Smooth muscle cell of bladder (primary cell): ENCODE data around the gene HABP2. TPM values are rescaled to one million over a fixed set of nuclear protein-coding genes. Genes with fewer than 3 reads are reported as not detected.

Experiments used
- total RNA-seq: library from RNA; depleted of rRNA; stranded (reverse); fragments of >200 nt; gene quantifications from 2 replicates; pipeline ENCODE4 v1.2.3, GENCODE V29; 2014

Gene HABP2
- not detected in 2 replicates for total RNA-seq

DNA sequence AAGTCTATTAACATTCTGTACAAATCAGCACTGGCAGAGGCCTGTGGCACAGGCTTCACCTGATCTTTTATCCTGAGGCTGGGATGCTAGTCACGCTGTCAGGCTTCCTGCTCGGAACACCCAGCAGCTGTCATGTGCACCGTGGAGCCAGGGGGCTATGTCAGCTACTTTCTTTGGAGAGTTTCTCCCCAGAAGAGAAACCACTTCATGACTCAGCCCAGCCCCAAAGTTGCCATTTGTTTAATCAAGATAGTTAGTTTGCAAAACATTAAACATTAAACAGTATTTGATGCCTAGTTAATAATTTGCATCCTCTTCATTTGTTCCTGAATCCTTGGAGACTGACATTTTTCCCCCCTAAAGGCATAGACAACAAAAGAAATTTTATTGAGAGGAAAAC lies at the start of gene HABP2:
Gene HABP2, plus strand, starts transcription at position 353 of the 400 bp plus-strand sequence. CDS start 69 bp downstream, outside the sequence.

Other genes starting within 250 kb of the HABP2 start
- gene NRAP, start 111.0 kb downstream of the HABP2 start, total RNA-seq, result not detected in 2 replicates
- gene CASP7, start 126.9 kb downstream of the HABP2 start, total RNA-seq, result 16.5 and 23.5 TPM in 2 replicates
- gene PLEKHS1, start 198.6 kb downstream of the HABP2 start, total RNA-seq, result 0.09 TPM in 1 of 2 replicates, not detected in the other